GM12878 (cell line): ENCODE data around the gene C19orf38. TPM values are rescaled to one million over a fixed set of nuclear protein-coding genes. Genes with fewer than 3 reads are reported as not detected.
A peak's percentile ranks its signal among the peaks of the same experiment; 100 is the strongest.

Source experiments
- EGR1 ChIP-seq, 2 experiments: IDR thresholded peaks; 1 replicate in 1 of 2; 2 replicates in 1 of 2; pipeline ENCODE4 v1.6.1; 2011 to 2012; ENCODE audit warnings: low read depth in 2 of 2, low read length in 2 of 2, borderline replicate concordance in 1 of 2, mild to moderate bottlenecking in 1 of 2, moderate library complexity in 1 of 2
- ELK1 ChIP-seq: IDR thresholded peaks from 2 replicates; pipeline ENCODE4 v1.6.1; 2012; ENCODE audit warnings: low read depth, low read length, improper control_type of control experiment
- HDAC2 ChIP-seq: fragments of 200-600 bp; sonication (generic); IDR thresholded peaks from 2 replicates; pipeline ENCODE4 v1.6.1; 2017
- IRF4 ChIP-seq: IDR thresholded peaks from 2 replicates; pipeline ENCODE4 v1.6.1; 2011; ENCODE audit warnings: low read depth, low read length
- KDM1A ChIP-seq: fragments of 200-600 bp; sonication (generic); IDR thresholded peaks from 2 replicates; pipeline ENCODE4 v1.6.1; 2016; ENCODE audit warnings: borderline replicate concordance
- MEF2B ChIP-seq: fragments of 450-650 bp; IDR thresholded peaks from 2 replicates; pipeline ENCODE4 v1.6.1; 2018; ENCODE audit warnings: mild to moderate bottlenecking, moderate library complexity; ENCODE audit not compliant: partially characterized antibody, poor library complexity, severe bottlenecking
- ZNF274 ChIP-seq: IDR thresholded peaks from one replicate; pipeline ENCODE4 v1.8.0; 2011; ENCODE audit not compliant: insufficient read length, insufficient read depth
- polyA plus RNA-seq, 11 experiments: library from polyadenylated mRNA; depleted of rRNA in 4 of 11; unstranded in 6 of 11; stranded (reverse) in 5 of 11; fragments of >200 nt; fragmentation: Nextera tagmentation in 4 of 11; fragmentation: Illumina TruSeq in 1 of 11; extraction: Ambion mirVana in 4 of 11; extraction: Trizol in 1 of 11; gene quantifications; 1 replicate in 1 of 11; 2 replicates in 10 of 11; pipeline versions ENCODE4 v1.2.1 to v1.2.3, GENCODE V29; 2011 to 2016; ENCODE audit warnings: inconsistent platforms in 2 of 11, missing spikeins in 2 of 11, low read depth in 1 of 11
- total RNA-seq, 4 experiments: library from RNA; depleted of rRNA in 3 of 4; stranded (reverse); fragments of >200 nt in 3 of 4; fragmentation: Illumina TruSeq in 1 of 4; extraction: Trizol in 1 of 4; gene quantifications; 2 replicates each; pipeline versions ENCODE4 v1.2.1 to v1.2.3, GENCODE V29; 2013 to 2021
- TF ChIP-seq, protein P1 (sequence below), 3 experiments: IDR thresholded peaks in 2 of 3; conservative IDR thresholded peaks in 1 of 3; 2 replicates each; pipeline ENCODE4 v1.5.1; 2011; ENCODE audit warnings: low read depth in 3 of 3, low read length in 3 of 3, mild to moderate bottlenecking in 3 of 3, control low read depth in 2 of 3, moderate library complexity in 2 of 3, inconsistent platforms in 1 of 3, mixed read lengths in 1 of 3; ENCODE audit not compliant: control insufficient read depth in 2 of 3, insufficient read depth in 1 of 3; ENCODE audit errors: extremely low read depth in 1 of 3
- TF ChIP-seq, protein P2 (sequence below): fragments of 450-650 bp; formaldehyde crosslinking; IDR thresholded peaks from 2 replicates; pipeline ENCODE4 v1.4.0; 2020; ENCODE audit warnings: mild to moderate bottlenecking, moderate library complexity
- TF ChIP-seq, protein P3 (sequence below): fragments of 450-650 bp; IDR thresholded peaks from 2 replicates; pipeline ENCODE4 v1.6.1; 2018; ENCODE audit warnings: borderline replicate concordance, mild to moderate bottlenecking; ENCODE audit not compliant: partially characterized antibody

The C19orf38 gene
- total and polyA plus RNA-seq, 10 of the 15 experiments (the other 5 are each of a cell fraction or from before 2014, with no cell fraction given): 2.6 to 7.5 (median 5.0) TPM

DNA sequence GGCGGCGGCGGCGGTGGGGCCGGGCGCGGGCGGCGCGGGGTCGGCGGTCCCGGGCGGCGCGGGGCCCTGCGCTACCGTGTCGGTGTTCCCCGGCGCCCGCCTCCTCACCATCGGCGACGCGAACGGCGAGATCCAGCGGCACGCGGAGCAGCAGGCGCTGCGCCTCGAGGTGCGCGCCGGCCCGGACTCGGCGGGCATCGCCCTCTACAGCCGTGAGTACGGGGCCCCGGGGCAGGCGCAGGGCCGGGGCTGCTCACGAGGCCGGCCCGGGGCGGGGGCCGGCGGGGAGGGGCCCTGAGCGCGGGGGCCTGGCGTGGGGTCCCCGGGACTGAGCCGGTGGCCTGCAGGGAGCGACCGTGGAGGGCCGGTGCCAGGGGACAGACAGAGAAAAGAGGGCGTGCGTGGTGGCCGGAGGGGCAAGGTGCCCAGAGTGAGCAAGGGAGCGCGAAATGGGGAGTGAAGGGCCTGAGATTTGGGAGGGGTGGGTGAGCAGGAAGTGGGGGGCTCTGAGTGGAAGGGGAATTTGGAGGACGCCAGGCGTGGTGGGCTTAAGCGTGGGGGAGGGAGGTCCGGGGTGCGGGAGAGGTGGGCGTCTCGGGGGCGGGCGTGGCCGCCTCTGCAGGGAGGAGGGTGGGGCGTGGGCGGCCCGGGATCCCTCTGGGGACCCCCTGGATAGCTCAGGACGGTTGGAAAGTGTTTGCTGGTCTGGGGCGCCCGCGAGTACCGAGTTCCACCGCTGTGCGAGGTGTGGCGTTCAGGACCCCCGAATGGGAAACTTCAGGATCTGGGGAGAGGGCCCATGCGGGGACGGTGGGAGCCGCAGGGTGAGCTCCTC lies 23.7 kb downstream of the C19orf38 start (continued):
- TF ChIP-seq, protein P1, sequence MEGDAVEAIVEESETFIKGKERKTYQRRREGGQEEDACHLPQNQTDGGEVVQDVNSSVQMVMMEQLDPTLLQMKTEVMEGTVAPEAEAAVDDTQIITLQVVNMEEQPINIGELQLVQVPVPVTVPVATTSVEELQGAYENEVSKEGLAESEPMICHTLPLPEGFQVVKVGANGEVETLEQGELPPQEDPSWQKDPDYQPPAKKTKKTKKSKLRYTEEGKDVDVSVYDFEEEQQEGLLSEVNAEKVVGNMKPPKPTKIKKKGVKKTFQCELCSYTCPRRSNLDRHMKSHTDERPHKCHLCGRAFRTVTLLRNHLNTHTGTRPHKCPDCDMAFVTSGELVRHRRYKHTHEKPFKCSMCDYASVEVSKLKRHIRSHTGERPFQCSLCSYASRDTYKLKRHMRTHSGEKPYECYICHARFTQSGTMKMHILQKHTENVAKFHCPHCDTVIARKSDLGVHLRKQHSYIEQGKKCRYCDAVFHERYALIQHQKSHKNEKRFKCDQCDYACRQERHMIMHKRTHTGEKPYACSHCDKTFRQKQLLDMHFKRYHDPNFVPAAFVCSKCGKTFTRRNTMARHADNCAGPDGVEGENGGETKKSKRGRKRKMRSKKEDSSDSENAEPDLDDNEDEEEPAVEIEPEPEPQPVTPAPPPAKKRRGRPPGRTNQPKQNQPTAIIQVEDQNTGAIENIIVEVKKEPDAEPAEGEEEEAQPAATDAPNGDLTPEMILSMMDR (IDR thresholded peaks at IDR 0.05 in 2 of 3, conservative IDR thresholded peaks at IDR 0.05 in 1 of 3; ENCODE audit: control insufficient read depth in 2 of 3, extremely low read depth in 1 of 3, insufficient read depth in 1 of 3, low read depth in 3 of 3, low read length in 3 of 3): no peak; a peak in 1 of 6 replicates
- TF ChIP-seq KDM1A (no peak), ELK1 (no peak), EGR1 (IDR thresholded peaks at IDR 0.05; ENCODE audit: borderline replicate concordance in 1 of 2, low read depth in 2 of 2, low read length in 2 of 2) (peak in 1 of 2 experiments; percentile 95; a peak in 2 of 3 replicates), MEF2B (no peak), IRF4 (no peak), HDAC2 (no peak), ZNF274 (no peak)
- TF ChIP-seq, protein P2, sequence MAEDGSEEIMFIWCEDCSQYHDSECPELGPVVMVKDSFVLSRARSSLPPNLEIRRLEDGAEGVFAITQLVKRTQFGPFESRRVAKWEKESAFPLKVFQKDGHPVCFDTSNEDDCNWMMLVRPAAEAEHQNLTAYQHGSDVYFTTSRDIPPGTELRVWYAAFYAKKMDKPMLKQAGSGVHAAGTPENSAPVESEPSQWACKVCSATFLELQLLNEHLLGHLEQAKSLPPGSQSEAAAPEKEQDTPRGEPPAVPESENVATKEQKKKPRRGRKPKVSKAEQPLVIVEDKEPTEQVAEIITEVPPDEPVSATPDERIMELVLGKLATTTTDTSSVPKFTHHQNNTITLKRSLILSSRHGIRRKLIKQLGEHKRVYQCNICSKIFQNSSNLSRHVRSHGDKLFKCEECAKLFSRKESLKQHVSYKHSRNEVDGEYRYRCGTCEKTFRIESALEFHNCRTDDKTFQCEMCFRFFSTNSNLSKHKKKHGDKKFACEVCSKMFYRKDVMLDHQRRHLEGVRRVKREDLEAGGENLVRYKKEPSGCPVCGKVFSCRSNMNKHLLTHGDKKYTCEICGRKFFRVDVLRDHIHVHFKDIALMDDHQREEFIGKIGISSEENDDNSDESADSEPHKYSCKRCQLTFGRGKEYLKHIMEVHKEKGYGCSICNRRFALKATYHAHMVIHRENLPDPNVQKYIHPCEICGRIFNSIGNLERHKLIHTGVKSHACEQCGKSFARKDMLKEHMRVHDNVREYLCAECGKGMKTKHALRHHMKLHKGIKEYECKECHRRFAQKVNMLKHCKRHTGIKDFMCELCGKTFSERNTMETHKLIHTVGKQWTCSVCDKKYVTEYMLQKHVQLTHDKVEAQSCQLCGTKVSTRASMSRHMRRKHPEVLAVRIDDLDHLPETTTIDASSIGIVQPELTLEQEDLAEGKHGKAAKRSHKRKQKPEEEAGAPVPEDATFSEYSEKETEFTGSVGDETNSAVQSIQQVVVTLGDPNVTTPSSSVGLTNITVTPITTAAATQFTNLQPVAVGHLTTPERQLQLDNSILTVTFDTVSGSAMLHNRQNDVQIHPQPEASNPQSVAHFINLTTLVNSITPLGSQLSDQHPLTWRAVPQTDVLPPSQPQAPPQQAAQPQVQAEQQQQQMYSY (CRISPR knock-in tag): no peak
- TF ChIP-seq, protein P3, sequence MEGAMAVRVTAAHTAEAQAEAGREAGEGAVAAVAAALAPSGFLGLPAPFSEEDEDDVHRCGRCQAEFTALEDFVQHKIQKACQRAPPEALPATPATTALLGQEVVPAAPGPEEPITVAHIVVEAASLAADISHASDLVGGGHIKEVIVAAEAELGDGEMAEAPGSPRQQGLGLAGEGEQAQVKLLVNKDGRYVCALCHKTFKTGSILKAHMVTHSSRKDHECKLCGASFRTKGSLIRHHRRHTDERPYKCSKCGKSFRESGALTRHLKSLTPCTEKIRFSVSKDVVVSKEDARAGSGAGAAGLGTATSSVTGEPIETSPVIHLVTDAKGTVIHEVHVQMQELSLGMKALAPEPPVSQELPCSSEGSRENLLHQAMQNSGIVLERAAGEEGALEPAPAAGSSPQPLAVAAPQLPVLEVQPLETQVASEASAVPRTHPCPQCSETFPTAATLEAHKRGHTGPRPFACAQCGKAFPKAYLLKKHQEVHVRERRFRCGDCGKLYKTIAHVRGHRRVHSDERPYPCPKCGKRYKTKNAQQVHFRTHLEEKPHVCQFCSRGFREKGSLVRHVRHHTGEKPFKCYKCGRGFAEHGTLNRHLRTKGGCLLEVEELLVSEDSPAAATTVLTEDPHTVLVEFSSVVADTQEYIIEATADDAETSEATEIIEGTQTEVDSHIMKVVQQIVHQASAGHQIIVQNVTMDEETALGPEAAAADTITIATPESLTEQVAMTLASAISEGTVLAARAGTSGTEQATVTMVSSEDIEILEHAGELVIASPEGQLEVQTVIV: no peak
